Bronchial epithelial cell (primary cell): ENCODE measurements around the gene RNASE4. TPM values are rescaled to one million over a fixed set of nuclear protein-coding genes. Genes with fewer than 3 reads are reported as not detected.

Experiments
- DNase-seq: peaks from one replicate; pipeline ENCODE4 v3.0.0-alpha.2; 2010; ENCODE audit warnings: low read depth
- FAIRE-seq: peaks from 2 replicates; lab custom pipeline; 2011; peaks lifted over from hg19 to GRCh38; lab: Jason Lieb, UNC
- H3K27me3 ChIP-seq: 2 replicates; pipeline ENCODE4 v1.5.1; 2011; ENCODE audit warnings: low read length; ENCODE audit not compliant: control insufficient read depth, insufficient read depth
- H3K36me3 ChIP-seq: 2 replicates; pipeline ENCODE4 v1.5.1; 2011; ENCODE audit warnings: low read length; ENCODE audit not compliant: control insufficient read depth, insufficient read depth
- H3K4me3 ChIP-seq: 2 replicates; pipeline ENCODE4 v1.5.1; 2011; ENCODE audit warnings: mild to moderate bottlenecking, low read depth, low read length, control low read depth
- CTCF ChIP-seq: IDR thresholded peaks from 2 replicates; pipeline ENCODE4 v1.5.1; 2011; ENCODE audit warnings: mild to moderate bottlenecking, moderate library complexity, low read length, control low read depth, inconsistent platforms; ENCODE audit not compliant: insufficient read depth, severe bottlenecking
- total RNA-seq: library from RNA; depleted of rRNA; stranded (reverse); fragments of >200 nt; gene quantifications from 2 replicates; pipeline ENCODE4 v1.2.1, GENCODE V29; 2014

Gene RNASE4
- total RNA-seq, 1 donor from 2014 or later, result 4.7 TPM

- Histone ChIP-seq H3K36me3 (no peaks in the 10 kb centered on the region), H3K27me3 (no peaks in the 10 kb centered on the region), H3K4me3 (no peak overlapping the region)
- no peak for FAIRE-seq
- DNase-seq, result no peak
- TF ChIP-seq CTCF, result no peak
These were observed 62.2 kb downstream of the RNASE4 start for GRCh38 chr14:20746566-20746965.

- H3K4me3 ChIP-seq, result no peak overlapping the region
- TF ChIP-seq CTCF, result no peak
- DNase-seq (no peak), FAIRE-seq (no peak)
- H3K36me3 ChIP-seq, result no peaks in the 10 kb centered on the region
- no peaks in the 10 kb centered on the region for H3K27me3 ChIP-seq
These were observed 64.1 kb downstream of the RNASE4 start for GRCh38 chr14:20748439-20748838.

- DNase-seq (no peak), FAIRE-seq (no peak)
- Histone ChIP-seq H3K36me3 (no peaks in the 10 kb centered on the region), H3K27me3 (no peaks in the 10 kb centered on the region), H3K4me3 (no peak overlapping the region)
- TF ChIP-seq CTCF, result no peak
These were observed 65.8 kb downstream of the RNASE4 start for GRCh38 chr14:20750194-20750593.

Other genes with a start within 250 kb of the RNASE4 start
- not detected in 2 replicates for gene KLHL33, start 248.4 kb upstream of the RNASE4 start, total RNA-seq
- gene OSGEP, start 229.7 kb upstream of the RNASE4 start, total RNA-seq, result 15.0 and 15.4 TPM in 2 replicates
- gene APEX1, start 229.3 kb upstream of the RNASE4 start, total RNA-seq, result 25.3 and 56.1 TPM in 2 replicates
- gene PIP4P1, start 223.1 kb upstream of the RNASE4 start, total RNA-seq, result 19.3 and 24.7 TPM in 2 replicates
- gene PNP, start 215.2 kb upstream of the RNASE4 start, total RNA-seq, result 70.2 and 109 TPM in 2 replicates
- gene RNASE10, start 179.0 kb upstream of the RNASE4 start, total RNA-seq, result not detected in 2 replicates
- not detected in 2 replicates for gene RNASE9, start 123.5 kb upstream of the RNASE4 start, total RNA-seq
- gene RNASE11, start 96.6 kb upstream of the RNASE4 start, total RNA-seq, result not detected in 2 replicates
- not detected in 2 replicates for gene RNASE12, start 93.2 kb upstream of the RNASE4 start, total RNA-seq
- not detected in 2 replicates for gene OR6S1, start 42.9 kb upstream of the RNASE4 start, total RNA-seq
- gene ANG, start 4.2 kb downstream of the RNASE4 start, total RNA-seq, result 2.4 and 2.9 TPM in 2 replicates
- not detected in 2 replicates for gene EDDM3A, start 61.3 kb downstream of the RNASE4 start, total RNA-seq
- gene EDDM3B, start 83.8 kb downstream of the RNASE4 start, total RNA-seq, result not detected in 2 replicates
- not detected in 2 replicates for gene RNASE6, start 96.7 kb downstream of the RNASE4 start, total RNA-seq
- gene RNASE1, start 118.3 kb downstream of the RNASE4 start, total RNA-seq, result not detected in 2 replicates
- gene RNASE3, start 206.8 kb downstream of the RNASE4 start, total RNA-seq, result not detected in 2 replicates